WTC11 (cell line): ENCODE data around the gene LAMA2. TPM values are rescaled to one million over a fixed set of nuclear protein-coding genes. Genes with fewer than 3 reads are reported as not detected.

Experiments
- ATAC-seq: fragments of 200-7000 bp; cut with Tn5 transposase; 2 replicates; pipeline ENCODE4 v1.10.0; 2021; ENCODE audit warnings: mild to moderate bottlenecking, moderate library complexity
- CTCF ChIA-PET: fragments of 300-600 bp; sonication (Branson Sonifier 250); formaldehyde crosslinking; loops from one replicate; lab custom pipeline; 2021; ENCODE audit warnings: antibody characterized with exemption; lab: Charles Lee
- POLR2A ChIA-PET: fragments of 350-600 bp; sonication (Branson Sonifier 250); formaldehyde crosslinking; loops from one replicate; lab custom pipeline; 2021; ENCODE audit warnings: antibody characterized with exemption; lab: Charles Lee
- DNase-seq: peaks from one replicate; pipeline ENCODE4 v3.0.0; 2021; ENCODE audit warnings: low spot score
- H3K27ac Mint-ChIP-seq: 2 replicates; pipeline ENCODE4 v1.8.0; 2021; ENCODE audit warnings: mixed read lengths
- H3K27me3 Mint-ChIP-seq: 2 replicates; pipeline ENCODE4 v1.8.0; 2021; ENCODE audit warnings: low read depth, mild to moderate bottlenecking, moderate library complexity, mixed read lengths
- H3K36me3 Mint-ChIP-seq: 2 replicates; pipeline ENCODE4 v1.8.0; 2021; ENCODE audit warnings: mixed read lengths
- H3K4me1 Mint-ChIP-seq: 2 replicates; pipeline ENCODE4 v1.8.0; 2022; ENCODE audit warnings: mixed read lengths
- H3K4me3 Mint-ChIP-seq: 2 replicates; pipeline ENCODE4 v1.8.0; 2021; ENCODE audit warnings: mild to moderate bottlenecking, moderate library complexity, mixed read lengths
- H3K9me3 Mint-ChIP-seq: 2 replicates; pipeline ENCODE4 v1.8.0; 2021; ENCODE audit warnings: mixed read lengths
- ATF1 ChIP-seq: sonication (generic); formaldehyde crosslinking; IDR thresholded peaks from 2 replicates; pipeline ENCODE4 v1.8.1; 2023; ENCODE audit warnings: mild to moderate bottlenecking, moderate library complexity, missing genetic modification reagents
- CREB1 ChIP-seq: sonication (generic); formaldehyde crosslinking; IDR thresholded peaks from 2 replicates; pipeline ENCODE4 v1.8.0; 2023; ENCODE audit warnings: mild to moderate bottlenecking, missing genetic modification reagents
- CREM ChIP-seq: sonication (generic); formaldehyde crosslinking; IDR thresholded peaks from 2 replicates; pipeline ENCODE4 v1.8.1; 2022; ENCODE audit warnings: mild to moderate bottlenecking, missing genetic modification reagents, moderate library complexity
- EMX1 ChIP-seq: fragments of 250-450 bp; sonication (Bioruptor Pico); IDR thresholded peaks from 2 replicates; pipeline ENCODE4 v1.8.0; 2021; ENCODE audit warnings: mild to moderate bottlenecking
- ESRRA ChIP-seq: sonication (generic); formaldehyde crosslinking; IDR thresholded peaks from 2 replicates; pipeline ENCODE4 v1.8.1; 2022; ENCODE audit warnings: mild to moderate bottlenecking, missing genetic modification reagents, borderline replicate concordance
- FOXP1 ChIP-seq: sonication (generic); formaldehyde crosslinking; IDR thresholded peaks from 2 replicates; pipeline ENCODE4 v1.8.0; 2022; ENCODE audit warnings: missing genetic modification reagents, mild to moderate bottlenecking, moderate library complexity, borderline replicate concordance
- NR1H2 ChIP-seq: sonication (generic); formaldehyde crosslinking; IDR thresholded peaks from 2 replicates; pipeline ENCODE4 v1.9.0; 2021; ENCODE audit warnings: mild to moderate bottlenecking, moderate library complexity, missing genetic modification reagents
- TCF7 ChIP-seq: sonication (generic); formaldehyde crosslinking; IDR thresholded peaks from 2 replicates; pipeline ENCODE4 v1.8.0; 2022; ENCODE audit warnings: mild to moderate bottlenecking, low read depth, missing genetic modification reagents, moderate library complexity
- ZBTB21 ChIP-seq: sonication (generic); formaldehyde crosslinking; IDR thresholded peaks from 2 replicates; pipeline ENCODE4 v1.8.1; 2023; ENCODE audit warnings: mild to moderate bottlenecking, missing genetic modification reagents, borderline replicate concordance
- ZNF121 ChIP-seq: sonication (generic); formaldehyde crosslinking; IDR thresholded peaks from 2 replicates; pipeline ENCODE4 v1.8.0; 2023; ENCODE audit warnings: missing genetic modification reagents
- ZNF396 ChIP-seq: fragments of 250-450 bp; sonication (Bioruptor Pico); IDR thresholded peaks from 2 replicates; pipeline ENCODE4 v1.8.0; 2021; ENCODE audit warnings: mild to moderate bottlenecking, moderate library complexity, borderline replicate concordance
- ZNF416 ChIP-seq: fragments of 250-450 bp; sonication (Bioruptor Pico); IDR thresholded peaks from 2 replicates; pipeline ENCODE4 v1.9.0; 2021; ENCODE audit warnings: mild to moderate bottlenecking, inconsistent platforms
- ZNF671 ChIP-seq: fragments of 250-450 bp; sonication (Bioruptor Pico); IDR thresholded peaks from 2 replicates; pipeline ENCODE4 v1.8.0; 2021; ENCODE audit warnings: mild to moderate bottlenecking
- total RNA-seq: library from RNA; stranded (reverse); gene quantifications from 3 replicates; pipeline ENCODE4 v1.2.3, GENCODE V29; 2021
- TF ChIP-seq, protein P1 (sequence below): sonication (generic); formaldehyde crosslinking; IDR thresholded peaks from 2 replicates; pipeline ENCODE4 v1.8.0; 2022; ENCODE audit warnings: mild to moderate bottlenecking, missing genetic modification reagents
- TF ChIP-seq, protein P2 (sequence below): fragments of 250-450 bp; sonication (Bioruptor Pico); IDR thresholded peaks from 2 replicates; pipeline ENCODE4 v1.9.0; 2021; ENCODE audit warnings: mild to moderate bottlenecking
- TF ChIP-seq, protein P3 (sequence below): sonication (generic); formaldehyde crosslinking; IDR thresholded peaks from 2 replicates; pipeline ENCODE4 v1.8.1; 2022; ENCODE audit warnings: low read depth, mild to moderate bottlenecking, moderate library complexity, missing genetic modification reagents, borderline replicate concordance
- TF ChIP-seq, protein P4 (sequence below): fragments of 250-450 bp; sonication (Bioruptor Pico); IDR thresholded peaks from 2 replicates; pipeline ENCODE4 v1.8.0; 2021; ENCODE audit warnings: mild to moderate bottlenecking
- TF ChIP-seq, protein P5 (sequence below): sonication (generic); formaldehyde crosslinking; IDR thresholded peaks from 2 replicates; pipeline ENCODE4 v1.8.0; 2023; ENCODE audit warnings: missing genetic modification reagents
- TF ChIP-seq, protein P6 (sequence below): sonication (generic); formaldehyde crosslinking; IDR thresholded peaks from 2 replicates; pipeline ENCODE4 v1.8.0; 2022; ENCODE audit warnings: mild to moderate bottlenecking, missing genetic modification reagents
- TF ChIP-seq, protein P7 (sequence below): sonication (generic); formaldehyde crosslinking; IDR thresholded peaks from 2 replicates; pipeline ENCODE4 v1.8.0; 2023; ENCODE audit warnings: missing genetic modification reagents, mild to moderate bottlenecking, borderline replicate concordance

The LAMA2 gene
- total RNA-seq, 1 experiment from 2014 or later, result 6.6 TPM

DNA sequence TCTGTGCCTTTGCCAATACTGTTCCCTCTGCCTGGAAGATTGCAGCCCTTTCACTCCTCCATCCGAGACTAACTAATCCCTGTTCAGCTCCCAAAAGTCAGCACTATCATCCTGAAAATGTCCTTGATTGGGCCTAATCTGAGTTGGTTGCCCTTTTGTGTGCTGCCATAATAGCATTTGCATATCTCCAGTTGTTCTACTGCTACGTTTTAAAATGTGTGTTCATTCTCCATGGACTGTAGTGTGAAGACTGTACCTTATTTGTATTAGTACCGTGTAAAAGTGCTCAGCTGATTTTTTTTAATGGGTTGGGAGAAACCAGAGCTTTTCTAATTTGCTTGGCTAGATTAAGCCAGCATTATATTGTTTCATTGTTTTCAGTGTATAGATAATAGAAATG lies 401.3 kb downstream of the LAMA2 start (continued):
- TF ChIP-seq, protein P1, sequence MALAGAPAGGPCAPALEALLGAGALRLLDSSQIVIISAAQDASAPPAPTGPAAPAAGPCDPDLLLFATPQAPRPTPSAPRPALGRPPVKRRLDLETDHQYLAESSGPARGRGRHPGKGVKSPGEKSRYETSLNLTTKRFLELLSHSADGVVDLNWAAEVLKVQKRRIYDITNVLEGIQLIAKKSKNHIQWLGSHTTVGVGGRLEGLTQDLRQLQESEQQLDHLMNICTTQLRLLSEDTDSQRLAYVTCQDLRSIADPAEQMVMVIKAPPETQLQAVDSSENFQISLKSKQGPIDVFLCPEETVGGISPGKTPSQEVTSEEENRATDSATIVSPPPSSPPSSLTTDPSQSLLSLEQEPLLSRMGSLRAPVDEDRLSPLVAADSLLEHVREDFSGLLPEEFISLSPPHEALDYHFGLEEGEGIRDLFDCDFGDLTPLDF (CRISPR knock-in tag), result no peak
- TF ChIP-seq ZNF396 (CRISPR knock-in tag) (no peak), FOXP1 (CRISPR knock-in tag) (no peak), EMX1 (CRISPR knock-in tag) (no peak), ATF1 (CRISPR knock-in tag) (no peak), ZBTB21 (CRISPR knock-in tag) (no peak), NR1H2 (CRISPR knock-in tag) (no peak), ZNF121 (CRISPR knock-in tag) (no peak), ESRRA (CRISPR knock-in tag) (no peak), ZNF416 (CRISPR knock-in tag) (no peak)
- TF ChIP-seq, protein P2, sequence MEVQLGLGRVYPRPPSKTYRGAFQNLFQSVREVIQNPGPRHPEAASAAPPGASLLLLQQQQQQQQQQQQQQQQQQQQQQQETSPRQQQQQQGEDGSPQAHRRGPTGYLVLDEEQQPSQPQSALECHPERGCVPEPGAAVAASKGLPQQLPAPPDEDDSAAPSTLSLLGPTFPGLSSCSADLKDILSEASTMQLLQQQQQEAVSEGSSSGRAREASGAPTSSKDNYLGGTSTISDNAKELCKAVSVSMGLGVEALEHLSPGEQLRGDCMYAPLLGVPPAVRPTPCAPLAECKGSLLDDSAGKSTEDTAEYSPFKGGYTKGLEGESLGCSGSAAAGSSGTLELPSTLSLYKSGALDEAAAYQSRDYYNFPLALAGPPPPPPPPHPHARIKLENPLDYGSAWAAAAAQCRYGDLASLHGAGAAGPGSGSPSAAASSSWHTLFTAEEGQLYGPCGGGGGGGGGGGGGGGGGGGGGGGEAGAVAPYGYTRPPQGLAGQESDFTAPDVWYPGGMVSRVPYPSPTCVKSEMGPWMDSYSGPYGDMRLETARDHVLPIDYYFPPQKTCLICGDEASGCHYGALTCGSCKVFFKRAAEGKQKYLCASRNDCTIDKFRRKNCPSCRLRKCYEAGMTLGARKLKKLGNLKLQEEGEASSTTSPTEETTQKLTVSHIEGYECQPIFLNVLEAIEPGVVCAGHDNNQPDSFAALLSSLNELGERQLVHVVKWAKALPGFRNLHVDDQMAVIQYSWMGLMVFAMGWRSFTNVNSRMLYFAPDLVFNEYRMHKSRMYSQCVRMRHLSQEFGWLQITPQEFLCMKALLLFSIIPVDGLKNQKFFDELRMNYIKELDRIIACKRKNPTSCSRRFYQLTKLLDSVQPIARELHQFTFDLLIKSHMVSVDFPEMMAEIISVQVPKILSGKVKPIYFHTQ (CRISPR knock-in tag), result no peak
- TF ChIP-seq, protein P3, sequence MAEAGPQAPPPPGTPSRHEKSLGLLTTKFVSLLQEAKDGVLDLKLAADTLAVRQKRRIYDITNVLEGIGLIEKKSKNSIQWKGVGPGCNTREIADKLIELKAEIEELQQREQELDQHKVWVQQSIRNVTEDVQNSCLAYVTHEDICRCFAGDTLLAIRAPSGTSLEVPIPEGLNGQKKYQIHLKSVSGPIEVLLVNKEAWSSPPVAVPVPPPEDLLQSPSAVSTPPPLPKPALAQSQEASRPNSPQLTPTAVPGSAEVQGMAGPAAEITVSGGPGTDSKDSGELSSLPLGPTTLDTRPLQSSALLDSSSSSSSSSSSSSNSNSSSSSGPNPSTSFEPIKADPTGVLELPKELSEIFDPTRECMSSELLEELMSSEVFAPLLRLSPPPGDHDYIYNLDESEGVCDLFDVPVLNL (CRISPR knock-in tag), result no peak
- TF ChIP-seq, protein P4, sequence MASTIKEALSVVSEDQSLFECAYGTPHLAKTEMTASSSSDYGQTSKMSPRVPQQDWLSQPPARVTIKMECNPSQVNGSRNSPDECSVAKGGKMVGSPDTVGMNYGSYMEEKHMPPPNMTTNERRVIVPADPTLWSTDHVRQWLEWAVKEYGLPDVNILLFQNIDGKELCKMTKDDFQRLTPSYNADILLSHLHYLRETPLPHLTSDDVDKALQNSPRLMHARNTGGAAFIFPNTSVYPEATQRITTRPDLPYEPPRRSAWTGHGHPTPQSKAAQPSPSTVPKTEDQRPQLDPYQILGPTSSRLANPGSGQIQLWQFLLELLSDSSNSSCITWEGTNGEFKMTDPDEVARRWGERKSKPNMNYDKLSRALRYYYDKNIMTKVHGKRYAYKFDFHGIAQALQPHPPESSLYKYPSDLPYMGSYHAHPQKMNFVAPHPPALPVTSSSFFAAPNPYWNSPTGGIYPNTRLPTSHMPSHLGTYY (CRISPR knock-in tag), result no peak

DNA sequence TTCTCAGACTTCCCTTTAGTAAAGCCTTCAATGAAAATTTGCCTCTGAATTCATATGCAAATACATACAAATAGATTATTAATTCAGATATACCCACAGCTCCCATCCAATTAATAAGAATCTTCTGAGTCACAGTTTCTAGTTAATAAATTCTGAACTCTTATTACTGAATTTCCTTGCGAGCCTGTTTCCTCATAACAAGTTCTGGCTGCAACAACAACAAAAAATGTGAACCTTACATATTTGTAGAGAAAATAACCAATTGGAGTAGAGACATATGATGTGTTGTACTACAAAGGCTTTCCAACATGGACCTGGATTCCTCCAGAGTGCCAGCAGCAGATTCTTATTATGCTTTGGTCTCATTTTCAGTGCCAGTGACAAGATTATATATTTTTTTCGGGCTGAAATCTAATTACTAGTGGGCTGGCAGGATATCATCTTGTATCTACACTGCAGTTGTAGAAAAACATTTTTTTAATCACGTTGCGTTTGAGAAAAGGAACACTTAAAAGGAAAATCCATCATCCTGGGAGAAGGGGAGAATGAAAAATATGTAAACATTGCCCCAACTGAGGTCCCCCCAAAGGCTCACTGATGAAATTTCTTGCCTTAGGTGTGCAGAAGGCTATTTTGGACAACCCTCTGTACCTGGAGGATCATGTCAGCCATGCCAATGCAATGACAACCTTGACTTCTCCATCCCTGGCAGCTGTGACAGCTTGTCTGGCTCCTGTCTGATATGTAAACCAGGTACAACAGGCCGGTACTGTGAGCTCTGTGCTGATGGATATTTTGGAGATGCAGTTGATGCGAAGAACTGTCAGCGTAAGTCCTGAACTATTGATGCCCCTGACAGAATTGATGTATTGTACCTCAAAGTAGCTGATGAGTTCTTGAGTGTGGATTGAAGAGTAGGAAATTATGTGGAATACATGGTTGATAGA lies 404.6 kb downstream of the LAMA2 start:
- DNase-seq, result no peak
- ChIA-PET CTCF (no interaction called here), POLR2A (interaction anchor here (0.9 kb wide), 1 partner anchor 125 kb away, joined by 3 read pairs; no protein-coding TSS in a partner anchor)
- Mint-ChIP-seq H3K27ac (no peak overlapping the region), H3K4me1 (peaks cover 7% of the 10 kb centered on the region), H3K27me3 (no peaks in the 10 kb centered on the region), H3K4me3 (no peak overlapping the region), H3K36me3 (no peaks in the 10 kb centered on the region), H3K9me3 (no peaks in the 10 kb centered on the region)
- ATAC-seq, result no peak
- TF ChIP-seq, protein P5, sequence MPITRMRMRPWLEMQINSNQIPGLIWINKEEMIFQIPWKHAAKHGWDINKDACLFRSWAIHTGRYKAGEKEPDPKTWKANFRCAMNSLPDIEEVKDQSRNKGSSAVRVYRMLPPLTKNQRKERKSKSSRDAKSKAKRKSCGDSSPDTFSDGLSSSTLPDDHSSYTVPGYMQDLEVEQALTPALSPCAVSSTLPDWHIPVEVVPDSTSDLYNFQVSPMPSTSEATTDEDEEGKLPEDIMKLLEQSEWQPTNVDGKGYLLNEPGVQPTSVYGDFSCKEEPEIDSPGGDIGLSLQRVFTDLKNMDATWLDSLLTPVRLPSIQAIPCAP (CRISPR knock-in tag), result no peak
- no peak for TF ChIP-seq CREM (CRISPR knock-in tag)
- no peak for TF ChIP-seq CREB1 (CRISPR knock-in tag)
- TF ChIP-seq, protein P6, sequence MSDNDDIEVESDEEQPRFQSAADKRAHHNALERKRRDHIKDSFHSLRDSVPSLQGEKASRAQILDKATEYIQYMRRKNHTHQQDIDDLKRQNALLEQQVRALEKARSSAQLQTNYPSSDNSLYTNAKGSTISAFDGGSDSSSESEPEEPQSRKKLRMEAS (CRISPR knock-in tag), result no peak
- TF ChIP-seq TCF7 (CRISPR knock-in tag), result no peak
- TF ChIP-seq, protein P7, sequence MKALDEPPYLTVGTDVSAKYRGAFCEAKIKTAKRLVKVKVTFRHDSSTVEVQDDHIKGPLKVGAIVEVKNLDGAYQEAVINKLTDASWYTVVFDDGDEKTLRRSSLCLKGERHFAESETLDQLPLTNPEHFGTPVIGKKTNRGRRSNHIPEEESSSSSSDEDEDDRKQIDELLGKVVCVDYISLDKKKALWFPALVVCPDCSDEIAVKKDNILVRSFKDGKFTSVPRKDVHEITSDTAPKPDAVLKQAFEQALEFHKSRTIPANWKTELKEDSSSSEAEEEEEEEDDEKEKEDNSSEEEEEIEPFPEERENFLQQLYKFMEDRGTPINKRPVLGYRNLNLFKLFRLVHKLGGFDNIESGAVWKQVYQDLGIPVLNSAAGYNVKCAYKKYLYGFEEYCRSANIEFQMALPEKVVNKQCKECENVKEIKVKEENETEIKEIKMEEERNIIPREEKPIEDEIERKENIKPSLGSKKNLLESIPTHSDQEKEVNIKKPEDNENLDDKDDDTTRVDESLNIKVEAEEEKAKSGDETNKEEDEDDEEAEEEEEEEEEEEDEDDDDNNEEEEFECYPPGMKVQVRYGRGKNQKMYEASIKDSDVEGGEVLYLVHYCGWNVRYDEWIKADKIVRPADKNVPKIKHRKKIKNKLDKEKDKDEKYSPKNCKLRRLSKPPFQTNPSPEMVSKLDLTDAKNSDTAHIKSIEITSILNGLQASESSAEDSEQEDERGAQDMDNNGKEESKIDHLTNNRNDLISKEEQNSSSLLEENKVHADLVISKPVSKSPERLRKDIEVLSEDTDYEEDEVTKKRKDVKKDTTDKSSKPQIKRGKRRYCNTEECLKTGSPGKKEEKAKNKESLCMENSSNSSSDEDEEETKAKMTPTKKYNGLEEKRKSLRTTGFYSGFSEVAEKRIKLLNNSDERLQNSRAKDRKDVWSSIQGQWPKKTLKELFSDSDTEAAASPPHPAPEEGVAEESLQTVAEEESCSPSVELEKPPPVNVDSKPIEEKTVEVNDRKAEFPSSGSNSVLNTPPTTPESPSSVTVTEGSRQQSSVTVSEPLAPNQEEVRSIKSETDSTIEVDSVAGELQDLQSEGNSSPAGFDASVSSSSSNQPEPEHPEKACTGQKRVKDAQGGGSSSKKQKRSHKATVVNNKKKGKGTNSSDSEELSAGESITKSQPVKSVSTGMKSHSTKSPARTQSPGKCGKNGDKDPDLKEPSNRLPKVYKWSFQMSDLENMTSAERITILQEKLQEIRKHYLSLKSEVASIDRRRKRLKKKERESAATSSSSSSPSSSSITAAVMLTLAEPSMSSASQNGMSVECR (CRISPR knock-in tag), result no peak
- no peak for TF ChIP-seq ZNF121 (CRISPR knock-in tag)
- no peak for TF ChIP-seq ZNF671
